Fibroblast of the aortic adventitia (primary cell): ENCODE data around the gene MAP1LC3A. TPM values are rescaled to one million over a fixed set of nuclear protein-coding genes. Genes with fewer than 3 reads are reported as not detected.

Experiments used
- DNase-seq: peaks from one replicate; pipeline ENCODE4 v3.0.0-alpha.2; 2010; ENCODE audit warnings: low read depth
- H3K4me3 ChIP-seq: 2 replicates; pipeline ENCODE4 v1.5.1; 2011; ENCODE audit warnings: low read depth, mild to moderate bottlenecking, control low read depth, low read length, moderate library complexity
- CTCF ChIP-seq: IDR thresholded peaks from 2 replicates; pipeline ENCODE4 v1.5.1; 2011; ENCODE audit warnings: mild to moderate bottlenecking, low read length, control low read depth, inconsistent platforms; ENCODE audit not compliant: insufficient read depth
- total RNA-seq: library from RNA; depleted of rRNA; stranded (reverse); fragments of >200 nt; gene quantifications from 2 replicates; pipeline ENCODE4 v1.2.3, GENCODE V29; 2012; ENCODE audit warnings: low replicate concordance

The MAP1LC3A gene
- total RNA-seq, 1 donor, result 20.2 TPM

DNA sequence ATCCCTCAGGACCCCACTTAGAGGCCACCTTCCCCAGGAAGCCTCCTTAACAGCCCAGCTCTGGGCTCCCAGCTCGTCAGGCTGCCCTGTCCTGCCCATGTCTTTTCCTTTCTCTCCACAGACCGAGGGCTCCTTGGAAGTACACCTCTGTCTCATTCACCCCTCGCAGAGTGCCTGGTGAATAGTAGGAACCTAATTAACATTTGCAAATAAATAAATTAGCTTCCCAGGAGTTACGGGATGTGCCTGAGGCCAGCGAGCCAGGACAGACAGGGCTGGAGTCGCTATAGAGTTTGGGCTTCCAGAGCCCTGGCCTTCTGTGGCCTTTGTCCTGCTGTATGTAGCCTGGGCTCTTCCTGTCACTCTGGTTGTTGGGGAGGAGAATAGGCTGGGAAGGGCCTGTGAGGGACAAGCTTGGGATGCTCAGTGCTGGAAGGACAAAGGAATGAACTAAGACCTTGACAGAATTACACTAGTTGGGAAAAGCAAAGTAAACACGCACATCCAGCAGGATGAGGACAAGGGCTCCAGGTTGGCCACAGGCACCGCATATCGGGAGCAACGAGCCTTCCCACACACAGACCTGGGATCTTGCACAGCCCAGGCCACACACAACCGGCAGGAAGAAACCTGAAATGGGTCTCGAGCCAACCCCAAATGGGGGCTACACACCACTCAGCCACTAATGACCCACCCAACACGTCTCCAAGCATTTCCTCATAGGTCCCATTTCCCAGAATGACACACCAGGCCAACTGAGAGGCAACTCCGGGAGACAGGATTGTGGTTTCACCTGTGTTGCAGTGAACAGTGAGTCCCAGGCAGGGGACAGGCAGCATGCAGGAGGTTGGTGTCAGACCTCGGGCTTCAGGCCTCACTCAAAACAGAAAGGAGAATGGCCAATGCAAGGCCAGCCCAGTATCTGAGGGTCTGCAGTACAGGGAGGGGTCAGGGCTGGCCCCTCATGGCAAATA, 9.7 kb downstream of the MAP1LC3A start:
- TF ChIP-seq CTCF, result no peak
- H3K4me3 ChIP-seq, result no peak overlapping the region
- no peak for DNase-seq

- TF ChIP-seq CTCF, result no peak
- DNase-seq, result no peak
- no peak overlapping the region for H3K4me3 ChIP-seq
These were observed 11.1 kb downstream of the MAP1LC3A start for GRCh38 chr20:34569598-34569997.

DNA sequence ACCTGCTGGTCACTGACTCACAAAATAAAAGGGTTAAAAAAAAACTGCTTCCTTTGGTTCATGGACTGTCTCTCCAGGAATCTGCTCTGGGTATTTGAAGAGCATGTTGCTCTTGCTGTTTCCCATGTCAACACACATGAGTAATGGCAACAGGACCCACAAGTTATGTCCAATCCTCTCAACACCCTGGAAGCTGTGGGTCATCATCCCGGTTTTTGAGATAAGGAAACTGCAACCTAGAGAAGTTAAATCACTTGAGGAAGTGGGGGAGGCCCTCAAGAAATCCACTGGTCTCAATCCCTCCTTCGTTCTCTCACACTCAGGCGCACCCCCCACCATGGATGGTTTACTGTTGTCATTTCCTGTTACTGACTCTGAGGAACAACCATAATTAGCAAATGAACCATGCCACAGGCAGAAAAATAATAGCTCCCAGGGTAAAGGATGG, 12.4 kb downstream of the MAP1LC3A start:
- peak; percentile 53 for DNase-seq

GRCh38 chr20:34571753-34572152, 13.2 kb downstream of the MAP1LC3A start:
- no peak for DNase-seq
- no peak for TF ChIP-seq CTCF
- no peak overlapping the region for H3K4me3 ChIP-seq

More for the DNA sequence above, 12.4 kb downstream of the MAP1LC3A start:
- no peak overlapping the region for H3K4me3 ChIP-seq
- no peak for TF ChIP-seq CTCF

DNA sequence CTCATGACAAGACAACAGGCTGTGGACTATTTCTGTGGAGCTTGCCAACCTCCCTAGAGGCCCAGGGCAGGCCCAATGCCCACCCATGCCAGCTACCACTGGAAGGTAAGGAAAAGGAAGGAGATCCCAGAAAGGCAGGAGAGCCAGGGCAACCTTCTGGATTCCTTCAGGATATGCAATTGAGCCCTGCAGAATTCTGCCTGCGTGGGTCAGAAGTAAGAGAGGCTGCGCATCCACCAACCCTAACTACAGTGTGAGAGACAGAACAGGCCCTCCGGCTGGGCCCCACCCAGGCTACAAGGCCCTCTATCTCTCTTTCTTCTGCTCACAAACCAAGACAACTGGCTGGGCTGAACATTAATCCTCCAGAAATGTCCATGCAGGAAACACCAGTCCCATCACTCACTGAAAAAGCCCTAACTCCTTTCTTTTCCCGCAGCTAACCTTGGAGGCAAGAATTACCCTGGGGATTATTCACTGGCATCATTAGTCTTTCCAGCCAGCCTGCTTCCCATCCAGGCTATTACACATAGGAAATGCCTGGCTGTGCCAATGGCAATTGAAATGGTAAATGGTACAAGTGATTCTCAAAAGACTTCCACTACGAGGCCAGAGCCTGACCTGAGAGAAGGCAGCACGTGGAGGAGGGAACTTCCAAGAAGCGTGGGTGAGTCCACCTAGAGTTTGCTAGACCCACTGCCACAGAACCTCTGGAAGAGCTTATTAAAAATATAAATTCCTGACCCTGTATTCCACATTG, 15.2 kb downstream of the MAP1LC3A start:
- H3K4me3 ChIP-seq, result no peak overlapping the region
- TF ChIP-seq CTCF, result no peak
- DNase-seq, result no peak

- H3K4me3 ChIP-seq, result no peak overlapping the region
- DNase-seq, result no peak
- TF ChIP-seq CTCF, result no peak
These were observed 15.9 kb downstream of the MAP1LC3A start for GRCh38 chr20:34574426-34574825.
